HEK293 (cell line): Measurements from ENCODE around the gene CLEC2D.

Experiments used
- CTCF ChIA-PET: fragments of 350-600 bp; formaldehyde crosslinking; extraction: SDS; loops from one replicate; lab custom pipeline; 2021; ENCODE audit warnings: antibody characterized with exemption; lab: Yijun Ruan, JAX
- POLR2A ChIA-PET: fragments of 300-600 bp; formaldehyde crosslinking; extraction: SDS; loops from one replicate; lab custom pipeline; 2020; ENCODE audit warnings: antibody characterized with exemption, inconsistent platforms; lab: Yijun Ruan, JAX
- H3K27ac ChIP-seq: fragments of 200-500 bp; sonication (Bioruptor generic); 2 replicates; pipeline ENCODE4 v1.5.1; 2014; ENCODE audit warnings: low read depth, low read length, control low read depth, inconsistent platforms; ENCODE audit errors: extremely low read depth
- H3K36me3 ChIP-seq, 2 experiments: fragments of 200-500 bp in 1 of 2; sonication (Bioruptor generic) in 1 of 2; 1 replicate in 1 of 2; 2 replicates in 1 of 2; pipeline ENCODE4 v1.5.1; 2014 to 2017; ENCODE audit warnings: inconsistent platforms in 2 of 2, low read length in 2 of 2; ENCODE audit not compliant: control insufficient read depth in 2 of 2, insufficient read depth in 1 of 2
- H3K4me1 ChIP-seq: fragments of 200-500 bp; sonication (Bioruptor generic); 2 replicates; pipeline ENCODE4 v1.5.1; 2014; ENCODE audit warnings: mild to moderate bottlenecking, low read length, inconsistent platforms; ENCODE audit not compliant: control insufficient read depth, insufficient read depth
- H3K4me3 ChIP-seq: 2 replicates; pipeline ENCODE4 v1.5.1; 2011; ENCODE audit warnings: low read depth, mild to moderate bottlenecking, control low read depth, low read length, moderate library complexity
- H3K9me3 ChIP-seq: fragments of 200-500 bp; sonication (Bioruptor generic); 2 replicates; pipeline ENCODE4 v1.5.1; 2014; ENCODE audit warnings: low read depth, low read length, inconsistent platforms; ENCODE audit not compliant: control insufficient read depth, insufficient read depth
- HOXA7 ChIP-seq: sonication (generic); formaldehyde crosslinking; IDR thresholded peaks from 2 replicates; pipeline ENCODE4 v1.8.1; 2022; ENCODE audit warnings: missing genetic modification reagents, borderline replicate concordance
- HOXD13 ChIP-seq: sonication (generic); formaldehyde crosslinking; IDR thresholded peaks from 2 replicates; pipeline ENCODE4 v1.8.0; 2022; ENCODE audit warnings: missing genetic modification reagents, borderline replicate concordance
- MEIS1 ChIP-seq: sonication (generic); formaldehyde crosslinking; IDR thresholded peaks from 2 replicates; pipeline ENCODE4 v1.8.1; 2022; ENCODE audit warnings: missing genetic modification reagents, mild to moderate bottlenecking, borderline replicate concordance
- REPIN1 ChIP-seq: fragments of 450-650 bp; formaldehyde crosslinking; IDR thresholded peaks from 2 replicates; pipeline ENCODE4 v1.5.1; 2017; ENCODE audit warnings: missing biosample characterization, missing genetic modification characterization, low read depth
- SCRT1 ChIP-seq: fragments of 450-650 bp; formaldehyde crosslinking; IDR thresholded peaks from 2 replicates; pipeline ENCODE4 v1.5.1; 2016; ENCODE audit warnings: missing biosample characterization, missing genetic modification characterization, borderline replicate concordance
- SP2 ChIP-seq: fragments of 450-650 bp; formaldehyde crosslinking; IDR thresholded peaks from 2 replicates; pipeline ENCODE4 v1.5.1; 2016; ENCODE audit warnings: missing biosample characterization, missing genetic modification characterization
- SP7 ChIP-seq: fragments of 450-650 bp; formaldehyde crosslinking; IDR thresholded peaks from 2 replicates; pipeline ENCODE4 v1.5.1; 2016; ENCODE audit warnings: missing biosample characterization, missing genetic modification characterization
- YY1 ChIP-seq: fragments of 450-650 bp; formaldehyde crosslinking; IDR thresholded peaks from 2 replicates; pipeline ENCODE4 v1.5.1; 2018; ENCODE audit warnings: missing biosample characterization, missing genetic modification characterization
- ZFP41 ChIP-seq: fragments of 450-650 bp; formaldehyde crosslinking; IDR thresholded peaks from 2 replicates; pipeline ENCODE4 v1.5.1; 2016; ENCODE audit warnings: missing biosample characterization, missing genetic modification characterization, borderline replicate concordance
- ZNF114 ChIP-seq: fragments of 450-650 bp; formaldehyde crosslinking; IDR thresholded peaks from 2 replicates; pipeline ENCODE4 v1.5.0; 2017; ENCODE audit warnings: missing biosample characterization, missing genetic modification characterization
- ZNF292 ChIP-seq: fragments of 450-650 bp; formaldehyde crosslinking; IDR thresholded peaks from 2 replicates; pipeline ENCODE4 v1.5.1; 2016; ENCODE audit warnings: low read depth, missing biosample characterization, missing genetic modification characterization, borderline replicate concordance
- ZNF335 ChIP-seq: fragments of 450-650 bp; formaldehyde crosslinking; conservative IDR thresholded peaks from 2 replicates; pipeline ENCODE4 v1.5.1; 2016; ENCODE audit warnings: missing biosample characterization, missing genetic modification characterization
- ZNF341 ChIP-seq: fragments of 450-650 bp; formaldehyde crosslinking; IDR thresholded peaks from 2 replicates; pipeline ENCODE4; 2016; ENCODE audit warnings: low read depth, missing biosample characterization, missing genetic modification characterization
- ZNF426 ChIP-seq: fragments of 450-650 bp; formaldehyde crosslinking; IDR thresholded peaks from 2 replicates; pipeline ENCODE4 v1.5.1; 2017; ENCODE audit warnings: missing biosample characterization, missing genetic modification characterization, mild to moderate bottlenecking, inconsistent platforms, moderate library complexity
- ZNF529 ChIP-seq: fragments of 450-650 bp; formaldehyde crosslinking; IDR thresholded peaks from 2 replicates; pipeline ENCODE4 v1.5.1; 2017; ENCODE audit warnings: missing genetic modification characterization, missing biosample characterization; ENCODE audit not compliant: insufficient replicate concordance
- ZNF571 ChIP-seq: fragments of 450-650 bp; formaldehyde crosslinking; IDR thresholded peaks from 2 replicates; pipeline ENCODE4 v1.5.0; 2017; ENCODE audit warnings: missing biosample characterization, missing genetic modification characterization
- ZNF621 ChIP-seq: fragments of 450-650 bp; formaldehyde crosslinking; IDR thresholded peaks from 2 replicates; pipeline ENCODE4 v1.5.1; 2017; ENCODE audit warnings: missing biosample characterization, missing genetic modification characterization
- ZNF664 ChIP-seq: fragments of 450-650 bp; formaldehyde crosslinking; IDR thresholded peaks from 2 replicates; pipeline ENCODE4 v1.5.1; 2016; ENCODE audit warnings: missing biosample characterization, missing genetic modification characterization
- TF ChIP-seq, protein P1 (sequence below): fragments of 450-650 bp; formaldehyde crosslinking; IDR thresholded peaks from 2 replicates; pipeline ENCODE4 v1.5.1; 2016; ENCODE audit warnings: missing biosample characterization, missing genetic modification characterization, low read depth
- TF ChIP-seq, protein P2 (sequence below): fragments of 450-650 bp; formaldehyde crosslinking; IDR thresholded peaks from 2 replicates; pipeline ENCODE4 v1.5.1; 2016; ENCODE audit warnings: missing biosample characterization, missing genetic modification characterization
- TF ChIP-seq, protein P3 (sequence below): fragments of 450-650 bp; IDR thresholded peaks from 2 replicates; pipeline ENCODE4 v1.5.1; 2018; ENCODE audit warnings: missing biosample characterization, mild to moderate bottlenecking, missing genetic modification characterization

Gene CLEC2D

DNA sequence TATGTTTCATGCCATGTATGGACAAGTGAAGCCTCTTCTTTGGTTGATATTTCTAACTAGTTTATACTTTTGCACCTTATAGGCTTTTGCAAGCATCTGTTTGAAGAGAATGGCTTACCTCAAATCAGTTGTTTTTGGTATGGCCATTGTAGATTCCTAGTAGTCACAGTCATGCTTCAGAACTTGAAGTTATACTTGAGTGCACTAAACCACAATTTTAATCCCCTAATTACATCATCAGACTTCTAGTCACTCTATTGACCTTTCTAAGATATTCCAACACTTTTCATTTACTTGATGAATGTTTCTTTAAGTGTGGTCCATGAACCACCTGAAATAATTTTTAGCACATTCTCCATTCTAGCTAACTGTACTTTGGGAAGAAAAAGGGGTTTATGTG lies 43.2 kb upstream of the CLEC2D start:
- POLR2A ChIA-PET = no interaction called here

DNA sequence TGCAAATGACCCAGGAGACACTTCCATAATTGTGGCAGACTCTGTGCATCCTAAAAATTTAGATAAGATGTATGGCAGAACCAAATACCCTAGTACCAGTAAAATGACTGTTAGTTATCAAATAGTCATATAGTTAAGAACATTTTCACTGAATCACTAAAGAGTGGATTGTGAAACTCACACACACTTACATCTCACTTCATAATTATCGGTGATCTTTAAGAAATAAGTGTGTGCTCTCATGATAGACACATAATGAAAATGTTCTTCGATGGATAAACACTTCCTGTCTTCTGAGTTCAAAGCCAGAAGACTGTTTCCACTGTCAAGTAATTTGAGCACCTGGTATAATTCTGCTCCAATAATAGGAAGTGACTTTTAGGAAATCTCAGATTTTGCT lies 42.7 kb upstream of the CLEC2D start:
- POLR2A ChIA-PET = no interaction called here
- H3K27ac ChIP-seq = no peak overlapping the region
- H3K4me1 ChIP-seq = no peaks in the 10 kb centered on the region
- CTCF ChIA-PET = no interaction called here
- TF ChIP-seq, protein P1, sequence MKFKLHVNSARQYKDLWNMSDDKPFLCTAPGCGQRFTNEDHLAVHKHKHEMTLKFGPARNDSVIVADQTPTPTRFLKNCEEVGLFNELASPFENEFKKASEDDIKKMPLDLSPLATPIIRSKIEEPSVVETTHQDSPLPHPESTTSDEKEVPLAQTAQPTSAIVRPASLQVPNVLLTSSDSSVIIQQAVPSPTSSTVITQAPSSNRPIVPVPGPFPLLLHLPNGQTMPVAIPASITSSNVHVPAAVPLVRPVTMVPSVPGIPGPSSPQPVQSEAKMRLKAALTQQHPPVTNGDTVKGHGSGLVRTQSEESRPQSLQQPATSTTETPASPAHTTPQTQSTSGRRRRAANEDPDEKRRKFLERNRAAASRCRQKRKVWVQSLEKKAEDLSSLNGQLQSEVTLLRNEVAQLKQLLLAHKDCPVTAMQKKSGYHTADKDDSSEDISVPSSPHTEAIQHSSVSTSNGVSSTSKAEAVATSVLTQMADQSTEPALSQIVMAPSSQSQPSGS = no peak
- TF ChIP-seq ZNF292 = no peak
- no peak for TF ChIP-seq ZNF426 (tag by site-specific recombination)
- TF ChIP-seq, protein P2, sequence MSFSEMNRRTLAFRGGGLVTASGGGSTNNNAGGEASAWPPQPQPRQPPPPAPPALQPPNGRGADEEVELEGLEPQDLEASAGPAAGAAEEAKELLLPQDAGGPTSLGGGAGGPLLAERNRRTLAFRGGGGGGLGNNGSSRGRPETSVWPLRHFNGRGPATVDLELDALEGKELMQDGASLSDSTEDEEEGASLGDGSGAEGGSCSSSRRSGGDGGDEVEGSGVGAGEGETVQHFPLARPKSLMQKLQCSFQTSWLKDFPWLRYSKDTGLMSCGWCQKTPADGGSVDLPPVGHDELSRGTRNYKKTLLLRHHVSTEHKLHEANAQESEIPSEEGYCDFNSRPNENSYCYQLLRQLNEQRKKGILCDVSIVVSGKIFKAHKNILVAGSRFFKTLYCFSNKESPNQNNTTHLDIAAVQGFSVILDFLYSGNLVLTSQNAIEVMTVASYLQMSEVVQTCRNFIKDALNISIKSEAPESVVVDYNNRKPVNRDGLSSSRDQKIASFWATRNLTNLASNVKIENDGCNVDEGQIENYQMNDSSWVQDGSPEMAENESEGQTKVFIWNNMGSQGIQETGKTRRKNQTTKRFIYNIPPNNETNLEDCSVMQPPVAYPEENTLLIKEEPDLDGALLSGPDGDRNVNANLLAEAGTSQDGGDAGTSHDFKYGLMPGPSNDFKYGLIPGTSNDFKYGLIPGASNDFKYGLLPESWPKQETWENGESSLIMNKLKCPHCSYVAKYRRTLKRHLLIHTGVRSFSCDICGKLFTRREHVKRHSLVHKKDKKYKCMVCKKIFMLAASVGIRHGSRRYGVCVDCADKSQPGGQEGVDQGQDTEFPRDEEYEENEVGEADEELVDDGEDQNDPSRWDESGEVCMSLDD (tag by site-specific recombination) = no peak
- no peak for TF ChIP-seq SCRT1 (tag by site-specific recombination)
- TF ChIP-seq, protein P3, sequence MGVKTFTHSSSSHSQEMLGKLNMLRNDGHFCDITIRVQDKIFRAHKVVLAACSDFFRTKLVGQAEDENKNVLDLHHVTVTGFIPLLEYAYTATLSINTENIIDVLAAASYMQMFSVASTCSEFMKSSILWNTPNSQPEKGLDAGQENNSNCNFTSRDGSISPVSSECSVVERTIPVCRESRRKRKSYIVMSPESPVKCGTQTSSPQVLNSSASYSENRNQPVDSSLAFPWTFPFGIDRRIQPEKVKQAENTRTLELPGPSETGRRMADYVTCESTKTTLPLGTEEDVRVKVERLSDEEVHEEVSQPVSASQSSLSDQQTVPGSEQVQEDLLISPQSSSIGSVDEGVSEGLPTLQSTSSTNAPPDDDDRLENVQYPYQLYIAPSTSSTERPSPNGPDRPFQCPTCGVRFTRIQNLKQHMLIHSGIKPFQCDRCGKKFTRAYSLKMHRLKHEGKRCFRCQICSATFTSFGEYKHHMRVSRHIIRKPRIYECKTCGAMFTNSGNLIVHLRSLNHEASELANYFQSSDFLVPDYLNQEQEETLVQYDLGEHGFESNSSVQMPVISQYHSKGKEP (tag by site-specific recombination) = no peak
- TF ChIP-seq ZNF341 = no peak
- TF ChIP-seq ZNF664 (tag by site-specific recombination) = no peak
- TF ChIP-seq MEIS1 (CRISPR knock-in tag) = no peak
- no peak for TF ChIP-seq ZNF114
- TF ChIP-seq ZNF529 (tag by site-specific recombination) = no peak
- no peaks in the 10 kb centered on the region for H3K36me3 ChIP-seq
- H3K4me3 ChIP-seq = no peak overlapping the region
- H3K9me3 ChIP-seq = no peaks in the 10 kb centered on the region

More for the DNA sequence above, 43.2 kb upstream of the CLEC2D start:
- Histone ChIP-seq H3K36me3 (no peaks in the 10 kb centered on the region), H3K4me1 (no peaks in the 10 kb centered on the region), H3K4me3 (no peak overlapping the region), H3K9me3 (no peaks in the 10 kb centered on the region), H3K27ac (no peak overlapping the region)
- TF ChIP-seq HOXA7 (CRISPR knock-in tag) = no peak
- TF ChIP-seq, protein P2 (tag by site-specific recombination) = no peak
- CTCF ChIA-PET = no interaction called here

DNA sequence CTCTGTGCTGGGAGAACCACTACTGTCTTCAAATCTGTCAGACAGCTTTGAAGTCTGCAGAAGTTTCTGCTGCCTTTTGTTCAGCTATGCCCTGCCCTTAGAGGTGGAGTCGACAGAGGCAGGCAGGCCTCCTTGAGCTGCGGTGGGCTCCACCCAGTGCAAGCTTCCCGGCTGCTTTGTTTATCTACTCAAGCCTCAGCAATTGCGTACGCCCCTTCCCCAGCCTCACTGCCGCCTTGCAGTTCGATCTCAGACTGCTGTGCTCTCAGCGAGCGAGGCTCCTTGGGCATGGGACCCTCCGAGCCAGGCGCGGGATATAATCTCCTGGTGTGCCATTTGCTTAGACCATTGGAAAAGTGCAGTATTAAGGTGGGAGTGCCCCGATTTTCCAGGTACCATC lies 36.7 kb upstream of the CLEC2D start:
- Histone ChIP-seq H3K4me3 (no peak overlapping the region), H3K36me3 (no peaks in the 10 kb centered on the region), H3K4me1 (no peaks in the 10 kb centered on the region), H3K9me3 (no peaks in the 10 kb centered on the region), H3K27ac (no peak overlapping the region)
- POLR2A ChIA-PET = no interaction called here
- CTCF ChIA-PET = interaction anchor here (0.7 to 8.7 kb wide), 3 partner anchors 56 to 77 kb away, joined by 3 to 87 read pairs (median 3); no protein-coding TSS in a partner anchor
- TF ChIP-seq ZNF621 (no peak), ZFP41 (tag by site-specific recombination) (no peak), ZNF571 (no peak), SP2 (tag by site-specific recombination) (no peak), REPIN1 (tag by site-specific recombination) (no peak), SP7 (tag by site-specific recombination) (no peak), MEIS1 (CRISPR knock-in tag) (no peak), YY1 (tag by site-specific recombination) (no peak), SCRT1 (tag by site-specific recombination) (no peak), HOXD13 (CRISPR knock-in tag) (no peak), ZNF335 (no peak)
